ENCODE measurements around the gene EPS15.
"Not testable (repeated sequence)": the region's sequence is repeated elsewhere in the genome, so short reads cannot be mapped to it uniquely, and the experiment has no call there.

The EPS15 gene

DNA sequence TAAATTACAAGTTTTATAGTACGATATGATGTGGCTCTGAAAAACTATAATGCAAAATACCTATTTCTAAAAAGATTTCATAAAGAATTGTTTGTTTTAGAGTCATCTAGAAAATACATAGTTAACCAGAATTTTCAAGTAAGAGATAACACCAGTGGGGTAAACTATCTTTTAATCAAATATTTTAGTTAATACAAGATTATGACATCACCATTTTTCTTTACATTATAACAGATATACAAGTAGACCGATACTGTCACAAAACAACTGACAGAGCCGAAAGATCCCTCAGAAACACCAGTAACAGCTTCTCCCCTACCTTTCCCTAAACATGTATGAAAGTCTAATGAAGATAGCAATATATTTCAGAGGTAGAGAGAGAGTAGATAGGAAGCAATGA, 54.2 kb downstream of the EPS15 start:
- no peak for DNase-seq

GRCh38 chr1:51463561-51463960, 55.5 kb downstream of the EPS15 start:
- DNase-seq: no peak

DNA sequence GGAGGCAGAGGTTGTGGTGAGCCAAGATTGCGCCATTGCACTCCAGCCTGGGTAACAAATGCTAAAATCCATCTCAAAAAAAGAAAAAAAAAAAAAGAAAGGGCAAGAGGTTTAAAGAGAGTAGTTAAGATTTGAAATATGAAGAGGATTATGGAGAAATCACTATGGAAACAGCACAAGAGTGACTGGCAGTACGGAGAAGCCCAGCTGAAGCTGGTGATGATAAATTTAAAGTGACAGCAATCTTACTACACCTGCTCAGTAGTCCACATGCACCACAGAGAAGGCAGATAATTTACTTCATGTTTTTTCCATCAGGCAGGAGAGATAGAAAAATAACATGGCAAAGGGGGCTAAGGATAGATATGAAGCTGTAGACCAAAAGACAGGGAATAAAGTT, 56.8 kb downstream of the EPS15 start:
- not testable (repeated sequence) for DNase-seq

DNA sequence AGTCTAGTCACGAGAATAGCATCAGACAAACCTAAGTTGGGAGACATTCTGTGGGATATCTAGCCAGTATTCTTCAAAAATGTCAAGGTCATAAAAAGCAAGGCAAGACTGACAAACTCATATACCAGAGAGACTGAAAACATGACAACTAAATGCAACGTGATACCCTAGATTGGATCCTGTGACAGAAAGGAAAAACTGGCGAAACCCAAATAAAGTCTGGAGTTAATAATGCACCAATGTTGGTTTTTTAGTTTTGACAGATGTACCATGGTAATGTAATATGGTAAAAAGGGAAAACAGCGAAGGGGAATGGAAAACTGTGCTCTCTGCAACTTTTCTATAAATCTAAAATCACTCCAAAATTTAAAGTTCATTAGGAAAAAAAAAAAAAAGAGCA, 64.5 kb downstream of the EPS15 start:
- DNase-seq: no peak

- DNase-seq: no peak
Observed at GRCh38 chr1:51453010-51453409, 66.1 kb downstream of the EPS15 start.

- not testable (repeated sequence) for DNase-seq
Observed at GRCh38 chr1:51448844-51449454, 70.1 kb downstream of the EPS15 start.

GRCh38 chr1:51445351-51446090, 73.5 kb downstream of the EPS15 start:
- no peak for DNase-seq

GRCh38 chr1:51444534-51445192, 74.4 kb downstream of the EPS15 start:
- DNase-seq: no peak

DNA sequence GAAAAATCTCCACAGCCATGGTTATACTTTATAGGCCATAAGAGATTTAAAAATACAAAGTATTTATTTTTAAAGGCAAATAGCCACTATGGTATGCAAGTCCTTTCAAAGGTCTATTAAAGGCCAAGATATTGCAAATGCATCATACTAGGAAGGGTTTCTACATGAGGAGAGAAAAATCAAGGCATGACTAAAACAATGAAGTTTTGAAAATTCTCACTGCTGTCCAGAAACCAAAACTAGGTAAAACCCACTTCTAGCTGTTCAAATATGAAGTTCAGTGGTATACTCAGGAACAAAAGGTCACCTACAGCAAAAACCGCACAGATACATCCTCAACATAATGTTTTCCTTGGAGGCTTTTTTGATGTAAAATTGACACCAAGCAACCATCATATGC, 75.0 kb downstream of the EPS15 start:
- no peak for DNase-seq

- DNase-seq: no peak
Observed at GRCh38 chr1:51443555-51443954, 75.5 kb downstream of the EPS15 start.

DNA sequence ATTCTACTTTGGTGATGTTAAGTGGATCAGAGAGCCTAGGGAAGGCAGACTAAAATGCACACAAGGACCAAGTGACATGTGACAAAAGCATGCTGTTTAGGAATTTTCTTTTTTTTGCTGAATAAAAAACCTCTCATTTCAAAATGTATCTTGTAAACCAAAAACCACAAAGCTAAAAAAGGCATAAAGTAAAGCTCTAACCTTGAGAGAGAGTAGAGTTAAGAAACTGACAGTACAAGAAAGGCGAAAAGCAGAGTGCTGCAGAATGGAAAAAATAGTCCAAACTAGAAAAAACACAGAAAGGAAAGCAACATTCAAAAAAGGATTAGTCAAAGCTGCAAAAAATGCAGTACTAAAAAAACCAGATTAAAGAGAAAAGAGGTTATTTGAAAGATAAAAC, 76.5 kb downstream of the EPS15 start:
- no peak for DNase-seq

- no peak for DNase-seq
Observed at GRCh38 chr1:51442198-51442597, 76.9 kb downstream of the EPS15 start.

GRCh38 chr1:51439895-51440294, 79.2 kb downstream of the EPS15 start:
- DNase-seq: no peak

GRCh38 chr1:51439053-51439452, 80.0 kb downstream of the EPS15 start:
- no peak for DNase-seq

- not testable (repeated sequence) for DNase-seq
Observed at GRCh38 chr1:51437391-51437790, 81.7 kb downstream of the EPS15 start.

DNA sequence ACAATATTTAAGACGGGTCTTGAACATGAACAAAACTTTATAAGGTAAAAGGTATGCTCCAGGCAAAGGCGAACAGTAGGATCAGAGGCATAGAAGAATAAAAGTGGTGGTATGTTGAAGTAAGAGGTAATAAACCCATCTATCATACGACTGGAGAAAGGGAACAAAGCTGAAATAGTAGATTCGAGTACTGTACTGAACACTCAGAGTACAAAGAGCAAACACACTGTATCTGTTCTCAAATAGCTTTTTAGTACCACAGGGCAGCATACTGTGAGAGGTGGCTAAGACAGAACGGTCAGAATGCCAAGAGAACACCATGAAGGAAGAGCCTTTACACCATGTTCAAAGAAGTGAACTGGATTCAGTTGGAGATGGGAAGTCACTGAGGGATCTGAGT, 83.2 kb downstream of the EPS15 start:
- DNase-seq: no peak

DNA sequence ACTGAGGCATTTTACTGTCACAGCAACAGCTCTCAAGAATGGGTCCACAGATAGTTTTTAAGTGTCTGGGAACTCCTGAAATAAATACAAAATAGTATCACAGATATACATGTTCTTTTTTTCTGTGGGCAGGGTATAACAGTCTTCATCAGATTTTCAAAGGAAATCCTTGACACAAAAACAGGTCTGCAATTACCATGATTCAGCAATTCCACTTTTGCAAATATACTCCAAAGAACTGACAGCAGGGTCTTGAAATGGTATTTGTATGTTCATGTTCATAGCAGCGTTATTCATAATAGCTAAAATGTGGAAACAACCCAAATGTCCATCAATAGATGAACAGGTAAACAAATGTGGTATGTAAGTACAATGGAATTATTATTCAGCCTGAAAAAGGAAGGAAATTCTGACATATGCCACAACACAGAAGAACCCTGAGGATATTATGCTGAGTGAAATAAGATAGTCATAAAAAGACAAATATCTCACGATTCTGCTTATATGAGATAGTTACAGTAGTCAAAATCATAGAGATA, 85.0 kb downstream of the EPS15 start:
- DNase-seq: no peak

- DNase-seq: no peak
Observed at GRCh38 chr1:51433269-51433971, 85.6 kb downstream of the EPS15 start.

DNA sequence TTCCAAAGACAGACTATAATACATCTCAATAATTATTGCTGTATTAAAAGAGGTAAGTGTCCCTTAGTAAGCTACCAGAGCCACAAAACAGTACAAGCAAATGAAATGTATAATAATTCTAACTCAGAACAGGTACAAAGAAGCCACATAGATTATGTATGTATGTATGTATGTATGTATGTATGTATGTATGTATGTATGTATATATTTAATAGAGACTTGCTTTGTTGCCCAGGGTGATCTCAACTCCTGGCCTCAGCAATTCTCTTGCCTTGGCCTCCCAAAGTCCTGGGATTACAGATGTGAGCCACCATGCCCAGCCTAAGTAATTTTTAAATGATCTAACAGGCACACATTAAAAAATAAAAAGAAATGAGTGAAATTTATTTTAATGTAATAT, 86.9 kb downstream of the EPS15 start:
- no peak for DNase-seq

DNA sequence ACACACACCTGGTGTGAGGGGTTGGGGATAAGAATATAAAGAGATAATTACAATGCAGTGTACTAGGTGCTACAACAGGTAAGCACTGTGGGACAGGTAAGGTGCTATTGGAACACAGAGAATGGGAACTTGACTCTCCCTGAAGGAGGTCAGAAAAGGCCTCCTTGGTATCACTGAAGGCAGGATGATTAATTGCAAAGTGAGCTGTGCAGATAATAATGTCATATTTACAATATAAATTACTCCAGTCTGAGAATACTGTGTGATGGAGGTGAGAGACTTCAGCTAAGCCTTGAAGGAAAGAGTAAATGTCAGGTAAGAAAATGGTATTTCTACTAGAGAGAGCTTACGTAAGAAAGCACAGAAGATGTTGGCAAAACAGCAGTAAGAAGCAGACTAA, 91.6 kb downstream of the EPS15 start:
- no peak for DNase-seq

DNA sequence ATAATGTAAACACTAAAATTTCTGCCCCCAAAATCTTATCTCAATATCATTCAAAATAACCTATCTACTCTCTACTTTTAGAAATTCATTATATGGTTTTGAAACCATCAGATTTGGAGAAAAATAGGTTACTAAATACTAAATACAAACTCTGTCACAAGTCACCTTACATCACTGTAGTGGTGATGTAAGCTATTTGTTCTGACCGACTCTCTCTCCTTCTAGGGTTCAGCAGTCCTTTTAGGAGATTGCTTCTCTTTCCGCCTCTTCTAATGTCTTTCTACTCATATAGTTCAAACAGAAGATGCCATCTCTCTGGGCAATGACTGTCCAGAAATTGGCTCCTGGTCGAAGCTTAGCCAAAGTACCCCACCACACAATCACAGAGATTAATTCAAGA, 93.1 kb downstream of the EPS15 start:
- DNase-seq: no peak

DNA sequence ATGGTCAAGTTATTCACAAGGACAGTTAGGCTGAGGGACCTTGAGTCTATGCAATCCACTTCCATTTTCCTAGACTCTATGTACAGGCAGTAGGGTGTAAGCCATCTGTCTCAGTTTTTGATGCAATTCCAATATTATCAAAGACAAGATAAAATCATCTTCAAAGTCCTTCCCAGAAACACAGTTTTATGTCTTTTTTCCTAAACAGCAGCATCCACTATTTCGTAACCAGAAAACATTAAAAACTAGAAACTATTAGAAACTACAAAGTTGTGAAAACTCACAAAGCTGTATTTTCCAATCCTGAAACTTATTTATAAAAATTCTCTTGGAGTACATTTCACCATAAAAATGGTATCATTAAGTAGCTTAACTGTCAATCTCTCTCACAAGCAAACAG, 93.8 kb downstream of the EPS15 start:
- no peak for DNase-seq

DNA sequence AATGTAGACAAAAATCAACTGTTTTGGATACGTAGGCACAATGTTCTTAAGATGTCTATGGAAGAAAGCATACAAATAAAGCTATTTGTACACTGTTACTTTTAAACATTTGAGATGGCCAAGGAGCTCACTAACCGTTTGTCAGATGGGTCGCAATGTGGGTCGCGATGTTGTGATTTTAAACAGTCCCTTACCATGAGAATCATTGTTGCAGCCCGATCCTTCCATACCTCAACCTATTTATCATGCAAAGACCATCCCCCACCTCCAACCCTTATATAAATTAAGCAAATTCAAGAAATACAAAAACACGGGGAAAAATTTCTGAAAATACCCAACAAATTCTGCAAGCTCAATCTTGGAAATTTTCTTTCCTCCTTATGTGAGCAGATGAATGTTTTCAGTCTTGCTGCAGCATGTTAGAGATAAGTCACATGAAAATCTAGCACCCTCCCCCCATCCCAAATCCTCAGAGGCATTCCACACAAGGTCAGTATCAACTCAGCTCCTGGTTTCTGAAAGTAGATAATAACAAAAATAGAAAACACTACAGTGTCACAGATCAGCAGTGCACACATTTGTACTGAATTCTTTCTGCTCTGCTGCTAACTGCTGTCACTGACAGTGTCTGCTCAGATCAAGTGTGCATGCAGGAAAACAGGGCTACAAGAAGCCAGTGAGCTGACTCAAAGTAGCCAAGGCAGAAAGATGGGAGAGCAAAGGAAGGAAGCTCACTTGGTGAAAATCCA, 95.8 kb downstream of the EPS15 start:
- DNase-seq: no peak

Measured in NCI-H187 (cell line).